NCI-H1436 (cell line): ENCODE measurements around the gene PANX1.

Experiments
- DNase-seq: peaks from one replicate; lab custom pipeline; 2025; lab: John Stamatoyannopoulos, UW

PANX1 gene

GRCh38 chr11:94185416-94186084 is 56.9 kb downstream of the PANX1 start:
- DNase-seq, result no peak

DNA sequence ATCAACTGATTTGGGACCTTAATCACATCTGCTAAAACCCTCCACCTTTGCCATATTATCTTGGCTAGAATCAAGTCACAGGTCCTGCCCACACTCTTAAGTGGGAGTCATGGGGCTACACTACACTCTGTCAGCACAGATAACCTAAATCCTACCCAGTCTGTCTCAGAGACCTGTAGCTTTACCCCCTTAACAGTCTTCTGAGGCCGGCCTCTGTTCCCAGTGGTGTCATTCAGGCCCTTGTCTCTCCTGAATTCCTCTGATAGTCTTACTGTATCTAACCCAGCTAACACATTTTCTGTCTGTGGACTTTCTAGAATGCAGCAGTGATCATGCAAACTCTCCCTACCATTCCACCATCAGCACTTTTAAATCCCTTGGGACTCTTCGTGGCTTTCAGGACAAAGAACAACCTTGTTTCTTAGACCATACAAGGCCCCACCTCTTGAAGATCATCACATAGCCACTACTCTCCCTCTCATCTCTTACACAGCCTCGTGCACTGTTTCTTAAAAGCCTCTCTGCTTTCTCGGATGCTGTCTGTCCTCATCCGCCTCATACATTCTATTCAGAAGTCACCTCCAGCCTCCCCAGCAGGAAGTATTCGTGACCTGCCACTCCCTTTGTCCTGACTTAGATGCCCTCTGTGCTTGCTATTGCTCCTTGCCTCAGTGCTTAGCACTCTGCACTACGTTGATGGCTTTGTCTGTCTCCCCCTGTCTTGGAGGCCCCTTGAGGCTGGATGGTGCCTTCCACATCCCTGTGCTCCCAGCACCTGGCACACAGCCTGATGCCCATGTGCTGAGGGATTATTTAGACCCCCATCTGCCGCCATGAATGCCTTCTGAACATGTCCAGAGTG is 57.9 kb downstream of the PANX1 start:
- no peak for DNase-seq

DNA sequence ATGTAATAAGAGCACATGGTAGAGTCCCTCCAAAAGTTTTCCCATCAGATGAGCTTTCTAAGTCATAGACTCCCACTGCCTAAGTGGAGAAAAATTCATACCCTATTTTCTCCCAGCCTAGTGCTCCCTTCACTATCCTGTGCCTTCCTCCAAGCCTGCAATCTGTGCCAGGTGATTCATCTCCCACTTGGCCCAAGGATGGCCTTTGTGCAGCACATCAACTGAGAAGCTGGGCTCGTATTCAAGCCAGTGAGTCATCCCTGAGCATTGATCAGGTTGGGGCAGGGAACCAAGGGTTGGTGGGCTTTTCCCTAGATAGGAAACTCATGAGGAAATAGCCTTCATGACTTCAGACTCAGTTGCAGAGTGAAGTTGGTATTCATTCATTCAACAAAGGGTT is 64.6 kb downstream of the PANX1 start:
- no peak for DNase-seq

- no peak for DNase-seq
Measured at GRCh38 chr11:94194712-94195111, 66.1 kb downstream of the PANX1 start.

DNA sequence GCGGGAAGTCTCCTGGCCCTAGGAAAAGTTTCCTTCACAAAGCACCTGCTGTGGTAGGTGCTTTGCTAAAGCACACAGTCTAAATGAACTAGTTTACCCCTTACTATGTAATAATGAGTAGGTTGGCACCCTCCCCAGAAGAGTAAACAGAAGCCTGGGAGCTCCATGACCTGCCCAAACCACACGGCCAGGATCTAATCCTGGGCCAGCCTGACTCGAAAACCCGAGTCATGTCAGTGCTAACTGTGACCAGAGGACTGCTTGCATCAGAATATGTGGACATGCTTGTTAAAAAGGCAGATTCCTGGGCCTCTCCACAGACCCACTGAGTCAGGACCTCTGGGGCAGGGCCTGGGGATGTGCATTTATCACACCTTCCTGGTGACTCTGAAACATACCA is 67.7 kb downstream of the PANX1 start:
- DNase-seq, result no peak

DNA sequence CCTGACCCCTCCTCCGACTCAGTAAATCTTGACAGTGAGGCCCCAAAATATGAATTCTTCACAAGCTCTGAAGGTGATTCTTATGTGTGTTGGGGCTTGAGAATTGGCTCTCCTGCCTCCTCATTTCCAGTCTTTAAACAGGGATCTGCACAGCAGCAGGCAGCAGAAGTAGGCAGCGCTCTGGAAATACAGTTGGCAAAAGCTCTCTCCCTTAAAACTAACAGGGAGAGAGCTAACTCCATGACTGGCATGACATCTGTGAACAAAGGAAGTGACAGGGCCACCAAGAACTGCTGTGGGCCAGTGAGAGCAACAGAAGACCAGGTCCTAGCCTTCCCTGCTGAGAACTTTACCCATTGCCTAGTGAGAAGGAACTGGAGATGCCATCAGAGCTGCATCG is 70.1 kb downstream of the PANX1 start:
- no peak for DNase-seq

GRCh38 chr11:94199136-94200130 is 70.8 kb downstream of the PANX1 start:
- DNase-seq, result no peak

DNA sequence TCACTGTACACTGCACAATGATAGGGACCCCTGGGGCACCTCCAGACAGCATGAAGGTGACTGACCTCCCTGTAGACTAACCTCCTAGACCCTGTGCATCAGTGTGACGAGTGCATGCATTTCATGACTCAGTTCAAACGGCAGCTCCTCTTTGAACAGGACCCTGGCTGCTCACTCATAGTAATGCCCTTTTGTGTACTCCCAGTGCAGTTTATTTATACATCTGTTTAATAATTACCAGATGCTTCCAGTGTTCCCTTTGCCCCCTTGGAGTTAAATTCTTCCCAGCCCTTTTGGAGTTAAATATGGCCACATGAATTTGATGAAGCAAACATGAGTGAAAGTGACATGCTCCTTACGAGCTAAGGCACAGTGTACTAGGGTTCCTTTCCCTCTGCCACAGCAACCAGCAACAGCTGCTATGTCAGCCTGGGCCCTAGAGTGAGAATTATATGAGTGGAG is 72.4 kb downstream of the PANX1 start:
- no peak for DNase-seq

- no peak for DNase-seq
Measured at GRCh38 chr11:94203070-94203469, 74.4 kb downstream of the PANX1 start.

DNA sequence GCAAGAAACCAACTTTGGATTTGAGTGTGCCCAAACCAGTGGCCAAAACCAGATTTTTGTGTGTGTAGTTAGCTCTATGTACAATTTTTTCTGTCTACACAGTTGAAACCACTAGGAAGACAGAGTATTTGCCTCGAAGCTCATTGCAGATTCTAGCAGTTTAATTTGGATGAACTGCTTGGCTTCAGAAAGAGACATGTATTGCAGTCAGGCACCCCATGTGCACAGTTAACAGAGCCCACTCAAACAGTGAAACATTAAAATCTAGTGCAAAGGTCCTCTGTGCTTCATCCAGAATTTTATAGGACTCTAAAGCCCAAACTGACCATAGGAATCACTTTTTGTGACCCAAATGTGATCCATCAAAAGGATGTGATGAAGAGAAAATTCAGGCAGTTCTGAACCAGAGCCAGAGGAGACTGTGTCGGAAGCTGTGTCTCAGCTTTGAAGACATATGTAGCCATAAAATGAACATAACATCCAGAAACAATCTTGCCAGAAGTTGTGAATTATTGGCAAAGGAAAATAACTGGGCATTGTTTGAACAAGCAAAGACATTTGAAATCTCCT is 82.7 kb downstream of the PANX1 start:
- DNase-seq, result no peak

DNA sequence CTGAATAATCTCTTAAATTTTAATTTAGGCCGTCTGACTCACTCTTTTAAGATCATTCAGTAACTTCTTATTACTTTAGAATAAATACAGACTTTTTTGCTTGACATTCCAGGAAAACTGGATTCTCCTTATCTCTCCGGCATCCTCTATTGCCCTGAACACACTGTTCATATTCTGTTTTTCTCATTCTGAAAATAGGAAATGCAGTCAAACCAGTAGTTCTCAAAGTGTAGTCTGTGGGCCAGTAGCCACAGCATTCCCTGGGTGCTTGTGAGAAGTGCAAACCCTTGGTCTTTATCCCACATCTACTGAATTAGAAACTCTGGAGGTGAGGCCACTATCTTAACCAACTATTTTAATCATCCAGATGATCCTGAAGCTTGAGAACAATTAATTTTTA is 84.3 kb downstream of the PANX1 start:
- DNase-seq, result no peak

GRCh38 chr11:94217705-94218104 is 89.1 kb downstream of the PANX1 start:
- DNase-seq, result no peak

DNA sequence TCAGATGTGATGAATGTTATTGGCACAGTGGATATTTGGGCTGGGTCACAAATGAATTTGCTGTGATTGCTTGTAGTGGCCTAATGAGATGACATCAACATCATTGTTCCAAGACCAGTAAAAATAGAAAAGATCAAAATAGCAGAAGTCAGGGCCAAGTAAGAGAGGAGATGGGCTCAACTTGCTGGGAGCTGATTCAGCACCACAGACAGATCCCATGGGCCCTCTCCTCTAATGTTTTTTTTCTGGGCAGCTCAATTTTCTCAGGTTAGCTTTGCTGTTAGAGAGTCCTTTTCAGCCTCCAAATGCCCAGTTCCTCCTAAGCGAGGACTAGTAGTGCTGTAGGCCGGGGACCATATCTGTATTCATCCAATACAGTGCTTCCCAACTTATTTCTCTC is 89.7 kb downstream of the PANX1 start:
- no peak for DNase-seq

- DNase-seq, result no peak
Measured at GRCh38 chr11:94219771-94220170, 91.1 kb downstream of the PANX1 start.

DNA sequence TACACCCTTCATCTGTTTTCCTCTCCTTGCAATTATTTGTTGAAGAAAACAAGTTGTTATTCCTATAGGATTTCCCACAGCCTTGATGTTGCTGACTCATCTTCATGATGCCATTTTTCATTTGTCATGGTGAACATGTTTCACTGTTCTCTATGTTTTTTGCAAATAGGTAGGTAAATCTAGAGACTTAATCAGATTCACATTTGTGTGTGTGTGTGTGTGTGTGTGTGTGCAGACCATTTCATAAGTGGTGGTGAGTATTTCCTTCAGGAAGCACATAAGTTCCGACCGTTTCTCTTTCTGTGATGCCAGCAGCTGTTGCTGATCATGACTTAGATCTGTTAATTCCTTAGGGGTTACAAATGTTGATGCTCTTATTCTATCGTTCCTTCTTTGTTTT is 95.4 kb downstream of the PANX1 start:
- no peak for DNase-seq
